A549 (cell line): Measurements from ENCODE around the gene KCNMA1. TPM values are rescaled to one million over a fixed set of nuclear protein-coding genes. Genes with fewer than 3 reads are reported as not detected.
"Not testable (repeated sequence)": the region's sequence is repeated elsewhere in the genome, so short reads cannot be mapped to it uniquely, and the experiment has no call there.

Experiments
- ATAC-seq, 2 experiments: fragments of 200-7000 bp in 1 of 2; fragments of >200 bp in 1 of 2; cut with Nextera tagmentation in 1 of 2; cut with Tn5 transposase in 1 of 2; 3 replicates each; pipeline versions ENCODE4 v1.8.0 to v1.9.1; 2018 to 2020; ENCODE audit warnings: mild to moderate bottlenecking in 1 of 2, moderate library complexity in 1 of 2
- CTCF ChIA-PET: fragments of 300-600 bp; sonication (Branson Sonifier 250); formaldehyde crosslinking; extraction: SDS; loops from one replicate; lab custom pipeline; 2021; ENCODE audit warnings: antibody characterized with exemption, inconsistent platforms; lab: Yijun Ruan, JAX
- POLR2A ChIA-PET: fragments of 350-600 bp; formaldehyde crosslinking; extraction: SDS; loops from one replicate; lab custom pipeline; 2021; ENCODE audit warnings: antibody characterized with exemption, inconsistent platforms; lab: Yijun Ruan, JAX
- DNase-seq, 2 experiments: peaks; one replicate each; pipeline versions ENCODE4 v3.0.0 to v3.0.0-alpha.2; 2011 to 2016; ENCODE audit warnings: low read depth in 1 of 2, low spot score in 1 of 2
- FAIRE-seq: peaks from 2 replicates; lab custom pipeline; 2011; peaks lifted over from hg19 to GRCh38; lab: Jason Lieb, UNC
- H3K27ac ChIP-seq, 2 experiments: fragments of >200 bp; sonication (Bioruptor Twin); formaldehyde crosslinking; 3 replicates each; pipeline ENCODE4 v1.5.1; 2016 to 2017
- H3K4me1 ChIP-seq: fragments of >200 bp; sonication (Bioruptor Twin); formaldehyde crosslinking; 3 replicates; pipeline ENCODE4 v1.6.1; 2016
- H3K4me2 ChIP-seq: fragments of >200 bp; sonication (Bioruptor Twin); formaldehyde crosslinking; 3 replicates; pipeline ENCODE4 v1.6.1; 2016
- H3K4me3 ChIP-seq: fragments of >200 bp; sonication (Bioruptor Twin); formaldehyde crosslinking; 3 replicates; pipeline ENCODE4 v1.5.1; 2016
- H3K9me3 ChIP-seq: fragments of >200 bp; sonication (Bioruptor Twin); formaldehyde crosslinking; 3 replicates; pipeline ENCODE4 v1.6.1; 2016
- BHLHE40 ChIP-seq: IDR thresholded peaks from 2 replicates; pipeline ENCODE4 v1.6.1; 2012; ENCODE audit warnings: low read depth, low read length, inconsistent platforms
- CEBPB ChIP-seq, 2 experiments: fragments of >200 bp in 1 of 2; sonication (Bioruptor Twin) in 1 of 2; formaldehyde crosslinking in 1 of 2; IDR thresholded peaks; 2 replicates each; pipeline ENCODE4 v1.6.1; 2012 to 2016
- CHD2 ChIP-seq: fragments of 150-350 bp; IDR thresholded peaks from 2 replicates; pipeline ENCODE4 v1.6.1; 2014; ENCODE audit warnings: low read length; ENCODE audit not compliant: partially characterized antibody
- EHF ChIP-seq: fragments of 250-450 bp; sonication (Bioruptor Pico); IDR thresholded peaks from 2 replicates; pipeline ENCODE4 v1.5.0; 2020; ENCODE audit warnings: mild to moderate bottlenecking
- ESRRA ChIP-seq: fragments of 150-350 bp; IDR thresholded peaks from 2 replicates; pipeline ENCODE4 v1.6.1; 2014; ENCODE audit warnings: mild to moderate bottlenecking, low read length, borderline replicate concordance
- FOSB ChIP-seq: fragments of 250-450 bp; sonication (Bioruptor Pico); IDR thresholded peaks from 2 replicates; pipeline ENCODE4 v1.5.0; 2020; ENCODE audit warnings: mild to moderate bottlenecking, moderate library complexity
- FOSL2 ChIP-seq, 2 experiments: fragments of 450-650 bp in 1 of 2; fragments of >200 bp in 1 of 2; sonication (Bioruptor Twin) in 1 of 2; formaldehyde crosslinking; IDR thresholded peaks; 2 replicates each; pipeline versions ENCODE4 v1.5.0 to v1.6.1; 2016 to 2020; ENCODE audit warnings: mild to moderate bottlenecking in 1 of 2, moderate library complexity in 1 of 2
- GATA3 ChIP-seq: IDR thresholded peaks from 2 replicates; pipeline ENCODE4 v1.6.1; 2012; ENCODE audit warnings: borderline replicate concordance
- HOXB13 ChIP-seq: fragments of 250-450 bp; sonication (Bioruptor Pico); IDR thresholded peaks from 2 replicates; pipeline ENCODE4 v1.5.0; 2020; ENCODE audit warnings: low read depth, mild to moderate bottlenecking, moderate library complexity
- JUN ChIP-seq, 2 experiments: fragments of >200 bp; sonication (Bioruptor Twin); formaldehyde crosslinking; IDR thresholded peaks; 2 replicates in 1 of 2; 3 replicates in 1 of 2; pipeline ENCODE4 v1.6.1; 2016 to 2017
- MAFK ChIP-seq: fragments of 450-650 bp; IDR thresholded peaks from 2 replicates; pipeline ENCODE4 v1.6.1; 2014; ENCODE audit not compliant: partially characterized antibody
- MYC ChIP-seq: IDR thresholded peaks from 2 replicates; pipeline ENCODE4 v1.6.1; 2012; ENCODE audit warnings: mild to moderate bottlenecking, inconsistent platforms, low read length, improper control_type of control experiment, borderline replicate concordance
- NPAS2 ChIP-seq: fragments of 250-450 bp; sonication (Bioruptor Pico); IDR thresholded peaks from 2 replicates; pipeline ENCODE4 v1.8.0; 2022; ENCODE audit warnings: mild to moderate bottlenecking, moderate library complexity, borderline replicate concordance
- PHF8 ChIP-seq: fragments of 200-600 bp; sonication (generic); IDR thresholded peaks from 2 replicates; pipeline ENCODE4 v1.6.1; 2016; ENCODE audit warnings: low read depth, mild to moderate bottlenecking, antibody characterized with exemption, moderate library complexity, borderline replicate concordance
- POLR2AphosphoS2 ChIP-seq: conservative IDR thresholded peaks from 2 replicates; pipeline ENCODE4 v1.6.1; 2012; ENCODE audit warnings: low read length, improper control_type of control experiment, inconsistent platforms
- RARB ChIP-seq: fragments of 250-450 bp; sonication (Bioruptor Pico); IDR thresholded peaks from 2 replicates; pipeline ENCODE4 v1.8.0; 2021; ENCODE audit warnings: mild to moderate bottlenecking, moderate library complexity
- TFCP2L1 ChIP-seq: fragments of 250-450 bp; sonication (Bioruptor Pico); IDR thresholded peaks from 2 replicates; pipeline ENCODE4 v1.5.0; 2021; ENCODE audit warnings: mild to moderate bottlenecking
- TP53 ChIP-seq: fragments of 250-450 bp; sonication (Bioruptor Pico); IDR thresholded peaks from 2 replicates; pipeline ENCODE4 v1.5.0; 2021; ENCODE audit warnings: mild to moderate bottlenecking, moderate library complexity
- ZNF302 ChIP-seq: fragments of 250-450 bp; sonication (Bioruptor Pico); IDR thresholded peaks from 2 replicates; pipeline ENCODE4 v1.9.0; 2021; ENCODE audit warnings: inconsistent platforms, mild to moderate bottlenecking, moderate library complexity
- WGBS: methylation state at CpG from one replicate; pipeline ENCODE4 v1.1.6; 2017; ENCODE audit errors: missing lambda C conversion rate; 5-methylcytosine and 5-hydroxymethylcytosine counted together
- polyA plus RNA-seq, 4 experiments: library from polyadenylated mRNA; depleted of rRNA in 3 of 4; stranded (reverse); fragments of >200 nt; fragmentation: RNase III in 1 of 4; extraction: RNeasy Plus Mini Kit Qiagen cat#74134 plus additional on column Dnase treatment in 1 of 4; gene quantifications; 2 replicates in 3 of 4; 3 replicates in 1 of 4; pipeline ENCODE4 v1.2.3, GENCODE V29; 2011 to 2017
- TF ChIP-seq, protein P1 (sequence below): fragments of >200 bp; sonication (Bioruptor Twin); formaldehyde crosslinking; IDR thresholded peaks from 2 replicates; pipeline ENCODE4 v1.6.1; 2016
- TF ChIP-seq, protein P2 (sequence below): fragments of 150-350 bp; IDR thresholded peaks from 2 replicates; pipeline ENCODE4 v1.6.1; 2014; ENCODE audit warnings: low read depth, mild to moderate bottlenecking, low read length
- TF ChIP-seq, protein P3 (sequence below): fragments of 250-450 bp; sonication (Bioruptor Pico); IDR thresholded peaks from 2 replicates; pipeline ENCODE4 v1.5.0; 2020; ENCODE audit warnings: low read depth, mild to moderate bottlenecking, moderate library complexity
- TF ChIP-seq, protein P4 (sequence below): fragments of 250-450 bp; sonication (Bioruptor Pico); IDR thresholded peaks from 2 replicates; pipeline ENCODE4 v1.5.0; 2021; ENCODE audit warnings: mild to moderate bottlenecking, moderate library complexity, borderline replicate concordance
- TF ChIP-seq, protein P5 (sequence below): fragments of 200-600 bp; sonication (generic); IDR thresholded peaks from 2 replicates; pipeline ENCODE4 v1.6.1; 2016; ENCODE audit warnings: antibody characterized with exemption, mild to moderate bottlenecking, moderate library complexity

The KCNMA1 gene
- polyA plus RNA-seq, 2 of the 4 experiments (the other 2 are of a cell fraction) = 14.9 to 30.6 TPM

DNA sequence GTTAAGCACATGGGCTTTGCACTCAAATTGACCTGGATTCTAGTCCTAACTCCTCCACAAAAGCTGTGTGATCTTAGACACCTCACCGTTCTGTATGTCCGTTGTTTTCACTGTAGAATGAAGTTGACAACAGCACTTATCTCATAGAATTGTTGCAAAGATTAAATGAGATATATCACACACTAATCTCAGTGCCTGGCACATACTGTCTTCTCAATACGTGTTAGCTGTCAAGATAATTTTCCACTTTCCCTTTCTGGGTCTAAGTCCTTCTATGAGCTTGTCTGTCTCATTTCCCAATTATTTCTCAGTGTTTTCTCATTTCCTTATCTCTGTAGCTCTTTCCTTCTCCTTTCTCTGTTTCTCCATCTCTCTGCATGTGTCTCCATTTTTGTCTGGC lies 296.6 kb downstream of the KCNMA1 start:
- POLR2A ChIA-PET = no interaction called here
- DNase-seq (no peak), FAIRE-seq (no peak), ATAC-seq (no peak)
- WGBS = 80% methylated on average over 3 of the region's 3 CpGs
- peak overlapping the region in 1 of 2 experiments; percentile 22; a peak in 1 of 6 replicates for H3K27ac ChIP-seq
- CTCF ChIA-PET = interaction anchor here (1.8 kb wide), 1 partner anchor 8 kb away, joined by 5 read pairs; no protein-coding TSS in a partner anchor
- H3K4me3 ChIP-seq = no peak overlapping the region
- H3K9me3 ChIP-seq = peaks cover 11% of the 10 kb centered on the region; the same call in 2 of the 3 replicates
- TF ChIP-seq HOXB13 (CRISPR knock-in tag) = no peak
- TF ChIP-seq EHF (CRISPR knock-in tag) = no peak
- no peak for TF ChIP-seq FOSB (CRISPR knock-in tag)
- TF ChIP-seq, protein P1, sequence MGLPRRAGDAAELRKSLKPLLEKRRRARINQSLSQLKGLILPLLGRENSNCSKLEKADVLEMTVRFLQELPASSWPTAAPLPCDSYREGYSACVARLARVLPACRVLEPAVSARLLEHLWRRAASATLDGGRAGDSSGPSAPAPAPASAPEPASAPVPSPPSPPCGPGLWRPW = no peak
- TF ChIP-seq FOSL2 (IDR thresholded peaks at IDR 0.05) = no peak
- TF ChIP-seq FOSL2 (CRISPR knock-in tag; IDR thresholded peaks at IDR 0.05) = no peak
- no peak for TF ChIP-seq TP53 (CRISPR knock-in tag)
- TF ChIP-seq, protein P2, sequence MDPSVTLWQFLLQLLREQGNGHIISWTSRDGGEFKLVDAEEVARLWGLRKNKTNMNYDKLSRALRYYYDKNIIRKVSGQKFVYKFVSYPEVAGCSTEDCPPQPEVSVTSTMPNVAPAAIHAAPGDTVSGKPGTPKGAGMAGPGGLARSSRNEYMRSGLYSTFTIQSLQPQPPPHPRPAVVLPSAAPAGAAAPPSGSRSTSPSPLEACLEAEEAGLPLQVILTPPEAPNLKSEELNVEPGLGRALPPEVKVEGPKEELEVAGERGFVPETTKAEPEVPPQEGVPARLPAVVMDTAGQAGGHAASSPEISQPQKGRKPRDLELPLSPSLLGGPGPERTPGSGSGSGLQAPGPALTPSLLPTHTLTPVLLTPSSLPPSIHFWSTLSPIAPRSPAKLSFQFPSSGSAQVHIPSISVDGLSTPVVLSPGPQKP = no peak
- no peak for TF ChIP-seq POLR2AphosphoS2
- no peak for TF ChIP-seq CHD2
- no peak overlapping the region for H3K4me2 ChIP-seq
- H3K4me1 ChIP-seq = peaks cover 11% of the 10 kb centered on the region

DNA sequence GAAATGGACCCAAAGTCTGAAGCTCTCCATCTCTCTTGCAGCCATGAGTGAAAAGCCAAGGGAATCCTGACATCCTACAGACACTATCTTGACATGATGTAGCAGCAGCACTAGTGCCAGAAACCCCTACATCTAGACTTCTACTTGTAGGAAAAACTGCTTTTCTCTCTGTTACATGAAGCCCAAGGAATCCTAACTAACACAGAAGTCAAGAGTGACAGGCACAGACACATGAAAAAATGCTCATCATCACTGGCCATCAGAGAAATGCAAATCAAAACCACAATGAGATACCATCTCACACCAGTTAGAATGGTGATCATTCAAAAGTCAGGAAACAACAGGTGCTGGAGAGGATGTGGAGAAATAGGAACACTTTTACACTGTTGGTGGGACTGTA lies 297.7 kb downstream of the KCNMA1 start:
- H3K4me3 ChIP-seq, H3K4me2 ChIP-seq, DNase-seq, H3K27ac ChIP-seq, ATAC-seq, FAIRE-seq, POLR2A ChIA-PET: not testable (repeated sequence)
- Histone ChIP-seq H3K4me1 (peaks cover 22% of the 10 kb centered on the region), H3K9me3 (peaks cover 11% of the 10 kb centered on the region; the same call in 2 of the 3 replicates)
- CTCF ChIA-PET = interaction anchor here (1.2 to 2.9 kb wide), 3 partner anchors 17 to 304 kb away, joined by 3 to 7 read pairs (median 6); no protein-coding TSS in a partner anchor

DNA sequence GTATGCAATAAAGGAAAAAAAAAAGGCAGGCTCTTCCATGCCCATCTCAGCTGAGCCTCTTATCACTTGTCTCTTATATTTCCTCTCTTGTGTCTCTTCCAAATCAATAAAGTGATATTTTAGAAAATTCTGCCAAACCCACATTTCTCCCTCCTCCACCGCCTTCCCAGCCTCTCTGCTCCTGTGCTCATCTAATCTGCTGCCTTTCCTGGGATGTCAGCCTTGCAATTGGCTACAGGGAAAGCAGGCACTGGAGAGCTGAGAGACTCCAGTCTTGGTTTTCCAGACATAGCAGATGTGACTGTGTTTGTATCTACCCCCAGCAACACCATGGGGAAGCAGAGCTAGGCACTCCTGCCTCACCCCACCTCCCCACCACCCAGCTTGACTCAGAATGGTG lies 298.4 kb downstream of the KCNMA1 start:
- H3K4me1 ChIP-seq = peaks cover 29% of the 10 kb centered on the region
- WGBS = 31% methylated on average over 1 of the region's 1 CpG
- H3K4me3 ChIP-seq = no peak overlapping the region
- ATAC-seq = no peak
- no peak for TF ChIP-seq FOSL2 (IDR thresholded peaks at IDR 0.05)
- no peak for TF ChIP-seq FOSL2 (CRISPR knock-in tag; IDR thresholded peaks at IDR 0.05)
- no peak for TF ChIP-seq GATA3
- no peak for TF ChIP-seq BHLHE40
- no peak for TF ChIP-seq NPAS2 (CRISPR knock-in tag)
- TF ChIP-seq MAFK = no peak
- no peak for TF ChIP-seq RARB
- no peak for TF ChIP-seq EHF (CRISPR knock-in tag)
- TF ChIP-seq, protein P3, sequence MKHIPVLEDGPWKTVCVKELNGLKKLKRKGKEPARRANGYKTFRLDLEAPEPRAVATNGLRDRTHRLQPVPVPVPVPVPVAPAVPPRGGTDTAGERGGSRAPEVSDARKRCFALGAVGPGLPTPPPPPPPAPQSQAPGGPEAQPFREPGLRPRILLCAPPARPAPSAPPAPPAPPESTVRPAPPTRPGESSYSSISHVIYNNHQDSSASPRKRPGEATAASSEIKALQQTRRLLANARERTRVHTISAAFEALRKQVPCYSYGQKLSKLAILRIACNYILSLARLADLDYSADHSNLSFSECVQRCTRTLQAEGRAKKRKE = no peak
- TF ChIP-seq CEBPB (IDR thresholded peaks at IDR 0.05) = no peak
- TF ChIP-seq ZNF302 (CRISPR knock-in tag) = no peak
- TF ChIP-seq JUN (IDR thresholded peaks at IDR 0.05) = no peak
- TF ChIP-seq MYC = no peak
- TF ChIP-seq TFCP2L1 (CRISPR knock-in tag) = no peak
- TF ChIP-seq ESRRA = no peak
- TF ChIP-seq, protein P4, sequence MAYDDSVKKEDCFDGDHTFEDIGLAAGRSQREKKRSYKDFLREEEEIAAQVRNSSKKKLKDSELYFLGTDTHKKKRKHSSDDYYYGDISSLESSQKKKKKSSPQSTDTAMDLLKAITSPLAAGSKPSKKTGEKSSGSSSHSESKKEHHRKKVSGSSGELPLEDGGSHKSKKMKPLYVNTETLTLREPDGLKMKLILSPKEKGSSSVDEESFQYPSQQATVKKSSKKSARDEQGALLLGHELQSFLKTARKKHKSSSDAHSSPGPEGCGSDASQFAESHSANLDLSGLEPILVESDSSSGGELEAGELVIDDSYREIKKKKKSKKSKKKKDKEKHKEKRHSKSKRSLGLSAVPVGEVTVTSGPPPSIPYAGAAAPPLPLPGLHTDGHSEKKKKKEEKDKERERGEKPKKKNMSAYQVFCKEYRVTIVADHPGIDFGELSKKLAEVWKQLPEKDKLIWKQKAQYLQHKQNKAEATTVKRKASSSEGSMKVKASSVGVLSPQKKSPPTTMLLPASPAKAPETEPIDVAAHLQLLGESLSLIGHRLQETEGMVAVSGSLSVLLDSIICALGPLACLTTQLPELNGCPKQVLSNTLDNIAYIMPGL (CRISPR knock-in tag) = no peak
- no peak for TF ChIP-seq PHF8
- TF ChIP-seq, protein P5, sequence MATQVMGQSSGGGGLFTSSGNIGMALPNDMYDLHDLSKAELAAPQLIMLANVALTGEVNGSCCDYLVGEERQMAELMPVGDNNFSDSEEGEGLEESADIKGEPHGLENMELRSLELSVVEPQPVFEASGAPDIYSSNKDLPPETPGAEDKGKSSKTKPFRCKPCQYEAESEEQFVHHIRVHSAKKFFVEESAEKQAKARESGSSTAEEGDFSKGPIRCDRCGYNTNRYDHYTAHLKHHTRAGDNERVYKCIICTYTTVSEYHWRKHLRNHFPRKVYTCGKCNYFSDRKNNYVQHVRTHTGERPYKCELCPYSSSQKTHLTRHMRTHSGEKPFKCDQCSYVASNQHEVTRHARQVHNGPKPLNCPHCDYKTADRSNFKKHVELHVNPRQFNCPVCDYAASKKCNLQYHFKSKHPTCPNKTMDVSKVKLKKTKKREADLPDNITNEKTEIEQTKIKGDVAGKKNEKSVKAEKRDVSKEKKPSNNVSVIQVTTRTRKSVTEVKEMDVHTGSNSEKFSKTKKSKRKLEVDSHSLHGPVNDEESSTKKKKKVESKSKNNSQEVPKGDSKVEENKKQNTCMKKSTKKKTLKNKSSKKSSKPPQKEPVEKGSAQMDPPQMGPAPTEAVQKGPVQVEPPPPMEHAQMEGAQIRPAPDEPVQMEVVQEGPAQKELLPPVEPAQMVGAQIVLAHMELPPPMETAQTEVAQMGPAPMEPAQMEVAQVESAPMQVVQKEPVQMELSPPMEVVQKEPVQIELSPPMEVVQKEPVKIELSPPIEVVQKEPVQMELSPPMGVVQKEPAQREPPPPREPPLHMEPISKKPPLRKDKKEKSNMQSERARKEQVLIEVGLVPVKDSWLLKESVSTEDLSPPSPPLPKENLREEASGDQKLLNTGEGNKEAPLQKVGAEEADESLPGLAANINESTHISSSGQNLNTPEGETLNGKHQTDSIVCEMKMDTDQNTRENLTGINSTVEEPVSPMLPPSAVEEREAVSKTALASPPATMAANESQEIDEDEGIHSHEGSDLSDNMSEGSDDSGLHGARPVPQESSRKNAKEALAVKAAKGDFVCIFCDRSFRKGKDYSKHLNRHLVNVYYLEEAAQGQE = no peak
- peaks cover 11% of the 10 kb centered on the region; the same call in 2 of the 3 replicates for H3K9me3 ChIP-seq
- POLR2A ChIA-PET = no interaction called here
- H3K27ac ChIP-seq = no peak overlapping the region
- no peak overlapping the region for H3K4me2 ChIP-seq
- no peak for DNase-seq
- FAIRE-seq = no peak
- CTCF ChIA-PET = interaction anchor here (1.2 to 2.9 kb wide), 3 partner anchors 18 to 304 kb away, joined by 3 to 7 read pairs (median 6); no protein-coding TSS in a partner anchor
